C4-2B (cell line): ENCODE data around the gene KSR2.

ENCODE experiments used
- ZFX ChIP-seq: fragments of 450-650 bp; IDR thresholded peaks from 2 replicates; pipeline ENCODE4 v1.6.1; 2017
- TF ChIP-seq, protein P1 (sequence below): fragments of 450-650 bp; conservative IDR thresholded peaks from 2 replicates; pipeline ENCODE4 v1.5.1; 2017; ENCODE audit warnings: mild to moderate bottlenecking

DNA sequence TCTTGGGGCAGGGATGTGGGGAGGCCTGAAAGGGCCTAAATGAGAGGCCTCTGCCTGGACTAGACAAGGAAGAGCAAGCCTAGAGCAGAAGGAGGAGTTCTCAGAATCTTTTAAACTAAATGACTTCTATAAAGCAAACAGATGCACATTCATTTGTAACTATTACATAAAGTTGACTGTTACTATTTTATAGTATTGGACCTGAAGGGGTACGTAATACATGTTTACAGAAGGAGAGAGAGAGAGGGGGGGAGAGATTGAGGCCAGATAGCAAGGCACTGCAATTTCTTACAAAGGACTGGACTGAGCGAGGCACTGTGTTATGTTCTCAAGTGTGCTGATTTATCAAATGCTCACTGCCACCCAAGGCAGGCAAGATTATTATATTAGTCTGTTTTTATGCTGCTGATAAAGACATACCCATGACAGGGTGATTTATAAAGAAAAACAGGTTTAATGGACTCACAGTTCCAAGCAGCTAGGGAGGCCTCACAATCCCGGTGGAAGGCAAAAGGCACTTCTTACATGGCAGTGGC, 391.6 kb downstream of the KSR2 start:
- TF ChIP-seq, protein P1, sequence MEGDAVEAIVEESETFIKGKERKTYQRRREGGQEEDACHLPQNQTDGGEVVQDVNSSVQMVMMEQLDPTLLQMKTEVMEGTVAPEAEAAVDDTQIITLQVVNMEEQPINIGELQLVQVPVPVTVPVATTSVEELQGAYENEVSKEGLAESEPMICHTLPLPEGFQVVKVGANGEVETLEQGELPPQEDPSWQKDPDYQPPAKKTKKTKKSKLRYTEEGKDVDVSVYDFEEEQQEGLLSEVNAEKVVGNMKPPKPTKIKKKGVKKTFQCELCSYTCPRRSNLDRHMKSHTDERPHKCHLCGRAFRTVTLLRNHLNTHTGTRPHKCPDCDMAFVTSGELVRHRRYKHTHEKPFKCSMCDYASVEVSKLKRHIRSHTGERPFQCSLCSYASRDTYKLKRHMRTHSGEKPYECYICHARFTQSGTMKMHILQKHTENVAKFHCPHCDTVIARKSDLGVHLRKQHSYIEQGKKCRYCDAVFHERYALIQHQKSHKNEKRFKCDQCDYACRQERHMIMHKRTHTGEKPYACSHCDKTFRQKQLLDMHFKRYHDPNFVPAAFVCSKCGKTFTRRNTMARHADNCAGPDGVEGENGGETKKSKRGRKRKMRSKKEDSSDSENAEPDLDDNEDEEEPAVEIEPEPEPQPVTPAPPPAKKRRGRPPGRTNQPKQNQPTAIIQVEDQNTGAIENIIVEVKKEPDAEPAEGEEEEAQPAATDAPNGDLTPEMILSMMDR: no peak
- TF ChIP-seq ZFX: no peak
